Right kidney (tissue), 1 donor: ENCODE data around the gene TRPM6.
A peak's percentile ranks its signal among the peaks of the same experiment; 100 is the strongest.

Source experiments
- DNase-seq: peaks from one replicate; pipeline ENCODE4 v3.0.0-alpha.2; 2016

The TRPM6 gene

DNA sequence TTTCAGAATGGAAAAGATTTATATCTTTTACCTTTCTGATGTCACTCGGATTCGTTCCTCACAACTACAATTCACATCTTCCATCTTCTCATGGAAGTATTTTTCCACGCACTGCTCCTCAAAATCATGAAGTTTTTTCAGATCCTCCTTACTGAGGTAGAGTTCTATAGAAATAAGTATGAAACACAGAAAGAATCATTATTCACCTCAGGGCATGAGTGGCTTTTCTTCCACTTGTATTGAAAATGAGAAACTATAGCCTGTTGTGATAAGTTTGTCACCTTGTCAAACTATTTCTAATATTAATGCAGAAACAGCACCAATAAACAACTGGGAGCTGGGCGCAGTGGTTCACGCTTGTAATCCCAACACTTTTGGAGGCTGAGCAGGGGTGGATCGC lies 116.0 kb downstream of the TRPM6 start:
- DNase-seq: no peak

DNA sequence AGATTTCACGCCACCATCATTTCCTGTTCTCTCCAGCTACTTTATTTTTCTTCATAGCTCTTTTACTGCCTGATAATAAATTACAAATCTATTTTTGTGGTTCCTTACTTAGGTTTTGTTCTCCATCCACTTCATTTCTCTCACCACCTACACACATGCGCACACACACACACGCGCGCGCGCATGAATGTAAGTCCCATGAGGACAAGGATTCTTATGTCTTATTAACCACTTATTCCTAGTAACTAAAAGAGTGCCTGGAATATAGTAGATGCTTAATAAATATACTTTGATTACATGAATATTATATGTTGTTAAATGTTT lies 116.5 kb downstream of the TRPM6 start:
- no peak for DNase-seq

DNA sequence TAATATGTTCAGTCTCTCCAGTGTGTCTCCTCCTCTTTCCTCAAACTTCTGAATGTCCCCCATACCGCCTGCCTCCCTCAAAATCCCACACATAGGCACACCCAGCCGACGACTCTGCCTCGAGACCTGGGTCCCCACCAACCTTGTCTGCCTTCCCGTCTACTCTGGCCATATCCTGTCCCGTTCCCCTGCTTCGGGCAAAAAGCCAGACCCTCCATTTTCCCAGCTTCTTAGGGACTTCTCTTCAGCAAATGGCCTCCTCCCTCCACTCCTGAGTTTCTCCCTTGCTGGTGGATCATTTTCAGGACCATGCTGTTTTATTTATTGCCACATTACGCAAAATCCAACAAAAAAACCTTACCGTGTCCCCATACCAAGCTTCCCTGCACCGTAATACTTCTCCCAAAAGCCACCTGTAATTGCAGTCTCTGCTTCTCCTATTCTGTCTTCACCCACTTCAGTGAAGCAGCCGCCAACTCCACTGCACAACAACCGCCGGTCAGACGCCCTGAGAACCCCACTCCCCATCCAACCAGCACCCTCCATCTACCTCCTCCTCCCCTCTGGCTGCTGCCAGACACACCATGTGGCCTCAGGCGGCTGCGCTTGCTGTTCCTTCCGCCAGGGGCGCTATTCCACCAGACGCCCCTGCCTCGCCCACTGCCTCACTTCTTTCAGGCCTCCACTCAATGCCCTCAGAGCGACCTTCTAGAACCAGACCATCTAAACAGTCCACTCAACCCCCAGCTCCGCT lies 117.0 kb downstream of the TRPM6 start:
- no peak for DNase-seq

DNA sequence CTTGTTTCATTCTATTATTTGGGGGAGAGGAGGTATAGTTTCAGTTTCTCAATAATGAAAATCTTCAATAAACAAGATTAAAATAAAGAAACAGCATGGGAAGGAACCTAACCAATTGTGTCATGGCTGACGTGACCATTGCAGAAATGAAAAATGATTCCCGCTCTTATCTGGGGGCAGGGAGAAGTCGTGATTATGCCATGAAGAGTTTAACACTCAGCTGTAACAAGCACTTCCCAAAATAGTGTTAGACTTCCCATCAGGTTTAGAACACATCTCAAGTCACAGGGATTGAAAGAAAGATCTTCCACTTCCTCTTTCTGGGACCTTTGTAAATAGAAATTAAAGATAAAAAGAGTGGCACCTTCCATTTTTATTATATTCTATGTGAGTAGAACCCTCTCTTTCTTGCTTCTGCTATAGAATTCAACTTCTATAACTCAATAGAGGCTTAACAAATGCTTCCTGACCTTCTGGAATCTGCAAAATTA lies 122.2 kb downstream of the TRPM6 start:
- DNase-seq: no peak

DNA sequence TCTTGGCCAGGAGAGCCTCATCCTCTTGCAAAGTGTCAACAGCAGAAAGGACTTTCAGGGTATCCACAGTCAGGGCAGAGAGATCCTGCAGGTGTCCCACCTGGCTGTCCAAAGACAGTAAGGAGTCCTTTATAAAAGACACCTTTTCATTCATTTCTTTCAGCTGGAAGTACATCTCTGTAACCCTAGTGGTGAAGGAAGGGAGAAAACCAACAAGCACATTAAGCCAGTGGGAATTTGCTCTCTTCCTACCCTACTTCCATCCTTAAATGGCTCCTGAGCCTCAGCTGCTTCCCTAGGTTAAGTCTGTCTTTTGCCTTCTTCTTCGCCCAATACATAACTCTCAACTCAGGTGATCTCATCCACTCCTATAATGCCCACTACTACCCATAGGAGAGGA lies 124.8 kb downstream of the TRPM6 start:
- no peak for DNase-seq

DNA sequence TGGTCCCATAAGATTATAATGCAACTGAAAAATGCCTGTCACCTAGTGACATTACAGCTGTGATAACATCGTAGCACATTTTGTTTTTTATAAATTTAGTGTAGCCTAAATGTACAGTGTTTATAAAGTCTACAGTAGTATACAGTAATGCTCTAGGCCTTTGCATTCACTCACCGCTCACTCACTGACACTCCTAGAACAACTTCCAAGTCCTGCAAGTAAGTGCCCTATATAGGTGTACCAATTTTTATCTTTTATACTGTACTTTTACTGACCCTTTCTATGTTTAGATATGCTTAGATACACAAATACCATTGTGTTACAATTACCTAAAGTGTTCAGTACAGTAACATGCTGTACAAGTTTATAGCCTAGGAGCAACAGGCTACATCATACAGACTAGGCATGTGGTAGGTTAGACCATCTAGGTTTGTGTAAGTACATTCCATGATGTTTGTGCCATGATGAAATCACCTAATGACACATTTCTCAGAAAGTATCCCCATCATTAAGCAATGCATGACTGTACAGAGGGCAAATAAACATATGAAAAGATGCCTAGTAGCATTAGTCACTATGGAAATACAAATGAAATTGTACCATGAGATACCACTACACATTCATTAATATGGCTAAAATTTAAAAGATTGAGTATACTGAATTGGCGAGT lies 127.6 kb downstream of the TRPM6 start:
- DNase-seq: no peak

DNA sequence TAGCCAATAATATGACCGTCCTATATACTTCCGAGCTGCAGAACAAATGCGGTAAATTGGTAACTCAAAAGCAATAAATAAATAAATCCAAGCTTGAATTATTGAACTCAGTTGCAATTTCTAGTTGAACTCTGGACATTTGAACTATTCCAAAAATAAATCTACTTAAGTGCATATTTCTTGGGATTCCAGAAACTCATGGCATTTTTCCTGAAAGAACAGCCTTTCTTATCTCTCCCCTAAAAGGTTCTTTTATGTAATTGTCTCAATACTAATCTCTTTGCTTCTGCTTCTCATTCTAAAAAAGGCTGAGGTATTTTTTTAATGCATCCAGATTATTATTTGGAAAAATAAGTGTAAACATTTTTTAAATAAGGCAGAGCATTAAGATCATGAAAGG lies 131.7 kb downstream of the TRPM6 start:
- DNase-seq: no peak

DNA sequence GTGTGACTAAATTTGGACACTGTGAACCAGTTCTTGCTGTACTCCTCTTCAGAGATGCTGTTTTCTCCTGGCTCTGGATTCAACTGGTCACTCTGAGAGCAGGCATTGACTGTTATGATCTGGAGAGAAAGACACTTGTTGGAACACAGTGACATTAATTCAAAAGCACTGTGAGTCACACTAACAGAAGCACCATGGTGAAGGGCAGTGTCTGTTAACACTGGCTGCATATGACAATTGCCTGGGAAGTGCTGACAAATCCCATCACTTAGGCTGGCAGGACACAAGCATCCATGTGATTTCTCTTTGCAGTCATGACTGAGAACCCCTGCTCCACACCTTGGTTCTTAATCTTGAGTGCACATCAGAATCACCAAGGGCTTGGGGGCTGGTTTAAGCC lies 132.4 kb downstream of the TRPM6 start:
- DNase-seq: no peak

DNA sequence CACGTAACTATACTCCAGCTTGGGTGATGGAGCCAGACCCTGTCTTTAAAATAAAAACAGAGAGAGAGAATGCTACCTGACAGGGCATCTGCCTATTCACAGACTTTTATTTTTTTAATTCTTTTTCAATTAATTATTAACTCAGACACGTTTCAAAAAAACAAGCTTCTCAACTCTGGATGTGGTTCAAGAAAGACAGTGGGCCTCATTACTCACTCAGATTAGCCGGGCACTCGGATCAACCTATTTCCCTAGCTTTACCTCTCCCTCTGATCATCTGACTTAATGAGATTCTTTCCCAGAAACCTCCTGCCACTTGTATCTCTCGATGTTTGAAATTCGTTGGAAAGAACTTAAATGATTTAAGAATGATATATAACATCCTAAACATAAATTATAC lies 134.1 kb downstream of the TRPM6 start:
- DNase-seq: no peak

DNA sequence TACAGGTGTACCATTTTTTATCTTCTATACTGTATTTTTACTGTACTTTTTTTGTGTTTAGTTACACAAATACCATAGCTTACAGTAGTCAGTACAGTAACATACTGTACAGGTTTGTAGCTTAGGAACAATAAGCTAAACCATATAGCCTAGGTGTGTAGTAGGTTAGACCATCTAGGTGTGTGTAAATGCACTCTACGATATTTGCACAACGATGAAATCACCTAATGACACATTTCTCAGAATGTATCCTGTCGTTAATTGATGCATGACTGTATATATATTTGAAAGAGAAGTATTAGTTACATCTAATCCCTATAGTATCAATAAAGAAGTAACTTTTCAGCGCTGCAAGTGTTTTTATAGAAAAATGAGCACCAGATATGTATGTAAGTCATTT lies 138.8 kb downstream of the TRPM6 start:
- no peak for DNase-seq

DNA sequence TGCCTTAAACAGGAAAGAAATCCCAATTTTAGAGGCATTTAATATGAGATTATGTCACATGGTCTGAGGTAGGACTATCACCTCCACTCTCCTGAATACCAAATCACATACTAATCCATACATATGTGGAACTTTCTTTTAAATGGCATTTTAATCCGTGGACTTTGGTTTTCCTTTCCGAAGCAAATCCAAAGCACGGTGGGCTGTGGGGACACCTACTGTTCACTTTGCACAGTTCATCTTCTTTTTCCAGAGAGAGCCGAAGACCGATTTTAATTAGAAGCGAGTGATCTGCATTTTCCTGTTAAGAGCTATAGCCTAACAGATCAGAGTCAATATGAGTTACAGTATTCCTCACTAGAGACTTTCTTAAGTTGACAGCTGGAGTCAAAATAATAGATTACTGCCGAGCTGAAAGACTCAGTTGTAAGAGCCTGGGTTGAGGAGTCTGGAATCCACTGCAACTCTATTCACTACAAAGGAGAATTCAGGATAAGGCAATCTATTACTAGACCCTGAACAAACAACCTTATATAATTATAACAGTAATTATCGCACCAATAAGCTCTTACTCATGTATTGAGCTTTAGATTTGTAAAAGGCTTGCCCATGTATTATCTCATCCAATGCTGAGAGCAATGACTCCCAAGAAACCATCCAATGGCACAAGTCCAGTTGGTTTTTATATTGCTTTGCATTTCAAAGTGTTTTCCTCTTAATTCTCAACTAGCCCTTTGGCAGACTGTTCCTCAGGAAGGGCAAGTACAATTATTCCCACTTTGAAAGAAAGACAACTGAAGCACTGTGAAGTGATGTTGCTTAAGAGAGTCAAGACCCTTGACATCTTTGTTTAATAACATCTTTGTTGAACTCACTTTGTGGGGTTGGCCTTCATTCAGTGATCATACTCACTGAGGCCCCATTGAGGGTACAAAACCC lies 144.7 kb downstream of the TRPM6 start:
- peak; percentile 22 for DNase-seq

DNA sequence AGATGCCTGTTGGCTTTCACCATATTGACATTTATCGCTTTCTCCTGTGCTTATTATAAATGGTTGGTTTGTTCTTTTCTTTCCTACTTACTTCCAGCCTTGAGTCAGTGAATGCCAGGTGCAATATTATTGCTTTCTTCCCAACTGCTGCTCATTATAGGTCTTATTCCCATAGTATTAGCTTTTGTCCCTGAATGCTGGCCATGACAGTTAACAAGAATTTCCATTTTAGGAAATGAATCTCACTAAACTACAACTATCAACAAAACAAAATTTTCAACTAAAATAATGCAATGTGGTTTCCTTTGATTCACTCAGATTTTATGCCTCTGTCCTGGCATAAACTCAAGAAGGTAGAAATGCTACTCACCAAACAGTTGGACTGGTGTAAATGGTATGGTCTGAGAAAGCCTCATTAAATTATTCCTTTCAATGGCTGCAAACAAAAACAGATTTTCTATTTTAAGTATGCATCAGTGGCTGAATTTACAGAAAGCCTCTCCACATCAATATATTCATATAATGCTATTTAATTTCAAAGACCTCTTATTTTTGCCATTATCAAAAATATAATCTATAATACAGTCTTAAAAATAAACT lies 145.4 kb downstream of the TRPM6 start:
- no peak for DNase-seq

DNA sequence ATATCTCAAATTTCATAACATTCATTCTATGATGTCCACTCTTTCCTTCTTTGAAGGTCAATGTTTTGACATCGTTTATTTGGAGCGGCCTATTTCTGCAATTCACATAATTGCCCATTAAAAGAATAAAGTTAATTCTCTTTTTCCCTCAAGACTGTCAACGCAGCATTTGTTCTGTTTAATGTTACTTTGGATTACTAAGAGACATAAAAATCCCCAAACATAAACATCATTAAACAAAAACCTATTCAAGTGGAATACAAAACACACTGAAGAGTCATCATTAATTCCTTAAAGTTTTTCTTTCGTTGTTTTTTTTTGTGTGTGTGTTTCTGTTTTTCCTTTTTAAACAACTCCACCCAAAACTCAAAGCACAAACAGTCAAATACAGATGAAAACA lies 151.1 kb downstream of the TRPM6 start:
- DNase-seq: no peak

DNA sequence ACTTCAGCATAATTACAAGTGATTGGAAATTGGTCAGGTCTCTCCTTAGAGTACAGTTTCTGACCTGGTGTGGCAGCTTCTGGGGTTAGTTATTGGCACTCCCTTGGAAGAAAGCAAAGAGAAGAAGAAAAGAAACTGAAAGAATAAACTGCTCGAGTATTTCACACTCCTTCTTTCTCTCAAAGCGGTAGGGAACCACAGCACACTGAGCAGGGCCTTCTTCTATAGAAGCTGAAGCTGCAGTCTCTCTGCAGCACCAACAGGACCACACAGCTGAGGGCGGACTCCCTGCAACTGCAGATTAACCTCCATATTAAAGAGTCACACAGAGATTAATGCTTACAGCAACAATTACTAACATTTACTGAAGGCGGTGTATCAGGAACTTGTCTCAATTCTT lies 152.0 kb downstream of the TRPM6 start:
- DNase-seq: no peak

DNA sequence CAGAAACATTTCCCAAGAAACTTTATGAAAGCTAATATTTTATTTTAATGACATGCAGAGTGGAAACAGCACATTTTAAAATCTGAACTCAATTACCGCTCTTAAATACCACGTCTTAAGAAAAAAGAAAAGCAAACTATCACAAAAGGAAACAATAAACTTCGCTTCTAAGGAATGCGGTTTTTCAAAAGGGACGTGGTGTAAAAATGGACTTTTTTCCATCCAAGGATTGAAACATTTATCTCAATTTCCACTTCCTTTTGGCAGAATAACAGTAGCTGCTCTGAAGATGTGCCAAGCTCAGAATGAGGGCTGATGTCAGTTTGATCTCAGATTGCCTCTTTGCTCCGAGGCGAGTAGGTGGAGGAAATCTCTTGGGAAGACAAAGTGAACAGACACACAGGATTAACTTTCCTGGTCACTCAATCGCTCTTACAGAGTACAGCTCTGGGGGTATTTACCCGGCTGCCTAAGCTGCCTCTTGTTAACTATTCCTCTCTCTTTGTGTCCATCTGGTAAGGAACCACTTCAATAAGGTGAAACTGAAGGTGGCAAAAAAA lies 158.5 kb downstream of the TRPM6 start:
- DNase-seq: no peak

DNA sequence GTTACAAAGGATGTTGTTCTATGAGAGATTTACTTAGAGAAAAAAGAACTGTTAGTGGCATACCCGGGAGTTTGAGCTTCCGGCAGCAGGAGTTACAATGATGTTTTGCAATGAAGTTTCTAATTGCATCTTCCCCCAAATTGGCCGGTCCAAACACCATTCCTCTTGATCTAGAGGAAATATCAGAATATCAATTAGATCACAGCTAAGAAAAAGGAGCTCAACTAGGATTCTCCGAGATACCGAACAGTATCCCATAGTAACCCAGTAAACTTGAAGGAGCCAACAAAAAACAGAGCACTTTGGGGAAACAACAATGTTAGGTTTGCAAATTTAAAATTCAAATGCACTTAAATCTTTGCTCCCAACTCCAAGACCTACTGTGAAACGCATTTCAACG lies 159.5 kb downstream of the TRPM6 start:
- no peak for DNase-seq

DNA sequence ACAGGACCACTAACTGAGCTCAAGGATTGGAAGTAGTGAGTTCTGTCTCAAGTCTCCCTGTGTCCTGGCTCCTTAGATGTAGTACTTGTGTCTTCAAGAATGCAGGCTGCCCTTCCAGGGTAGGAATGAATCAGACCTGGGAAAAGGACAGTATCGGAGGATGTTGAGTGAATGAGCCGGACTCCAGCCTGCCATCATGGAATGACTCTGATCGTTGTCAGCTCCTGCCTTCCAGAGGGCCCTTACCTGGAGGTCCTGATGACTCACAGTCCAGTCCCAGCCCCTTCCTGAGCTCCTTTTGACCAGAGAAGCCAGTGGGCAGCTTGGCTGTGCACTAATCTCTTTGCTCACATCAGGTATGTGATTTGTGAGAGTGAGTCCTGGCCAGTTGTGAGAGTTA lies 161.1 kb downstream of the TRPM6 start:
- no peak for DNase-seq

DNA sequence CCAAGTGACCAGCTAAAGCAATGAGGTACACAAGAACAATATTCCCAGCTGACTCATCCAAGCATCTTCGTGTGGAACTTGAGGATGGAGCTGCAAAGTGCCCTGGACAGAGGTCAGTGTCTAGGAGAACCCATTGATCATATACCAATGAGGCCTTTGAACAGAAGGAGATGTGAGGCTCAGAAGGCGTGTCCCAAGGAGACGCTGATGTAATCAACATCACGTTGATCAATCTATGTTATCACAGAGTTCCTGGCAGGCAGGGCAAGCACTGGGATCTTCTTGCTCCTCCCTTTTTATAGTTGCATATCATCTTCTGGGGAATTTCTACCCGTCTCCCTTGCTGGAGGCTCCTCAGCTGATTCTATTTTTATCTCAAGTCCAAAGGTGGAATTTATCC lies 163.4 kb downstream of the TRPM6 start:
- DNase-seq: no peak

DNA sequence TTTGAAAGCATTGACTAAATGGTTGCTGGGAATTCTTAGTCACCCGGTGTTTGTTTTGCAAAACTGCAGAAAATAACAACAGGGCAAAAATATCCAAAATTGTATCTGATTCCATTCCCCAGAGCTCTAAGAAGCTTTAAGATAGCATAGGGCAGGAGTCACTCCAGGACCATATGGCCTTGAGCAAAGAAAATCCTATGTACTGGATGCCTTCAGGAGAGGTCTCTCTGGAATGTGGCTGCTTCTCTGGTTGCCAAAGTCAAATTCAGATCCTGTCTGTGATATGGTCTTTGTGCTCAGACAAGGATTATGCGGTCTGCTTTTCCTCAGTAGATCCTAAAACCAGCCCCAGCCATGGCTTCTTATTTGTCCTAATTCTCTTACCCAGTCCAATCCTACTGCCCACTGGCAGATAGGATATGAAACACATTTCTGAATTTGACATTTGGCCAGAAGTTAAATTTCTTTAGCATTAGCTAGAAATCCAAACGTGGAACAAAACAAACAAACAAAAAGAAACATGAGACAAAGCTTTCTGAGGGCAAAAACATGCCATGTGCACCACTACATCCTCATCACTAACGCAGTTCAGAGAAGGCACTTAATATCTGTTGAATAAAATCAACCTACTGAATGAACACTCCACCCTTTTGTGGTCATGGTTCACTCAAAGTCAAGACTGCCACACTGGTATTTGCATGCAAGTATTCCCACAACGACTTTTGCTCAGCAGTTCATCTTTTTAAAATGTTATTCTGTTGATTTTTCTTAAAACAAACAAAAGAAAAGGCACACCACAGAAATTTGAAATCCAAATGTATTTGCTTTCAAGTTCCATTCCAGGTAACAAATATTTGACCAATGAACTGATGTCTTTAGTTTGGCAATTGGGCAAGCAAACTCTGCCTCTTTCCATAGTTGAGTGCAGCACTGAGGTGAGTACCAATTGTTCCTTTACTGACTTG lies 165.7 kb downstream of the TRPM6 start:
- DNase-seq: no peak

DNA sequence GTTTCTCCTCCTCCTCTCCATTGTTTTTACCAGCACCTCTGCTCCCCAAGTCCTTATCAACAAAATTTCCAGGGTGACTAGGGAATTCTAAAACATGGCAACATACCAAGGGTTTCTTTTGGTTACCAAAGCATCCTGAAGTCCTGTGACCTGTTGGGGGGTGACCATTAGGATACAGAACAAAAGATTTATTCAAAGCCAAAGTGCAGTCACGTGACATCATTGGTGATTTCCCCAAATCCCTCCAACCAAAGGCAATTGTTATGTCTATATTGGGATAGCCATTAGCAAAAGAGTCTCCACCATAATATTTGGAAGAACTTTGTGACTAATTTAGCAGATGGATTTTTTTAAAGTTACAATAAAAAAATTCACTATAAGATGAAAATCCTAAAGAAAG lies 168.4 kb downstream of the TRPM6 start:
- DNase-seq: no peak

DNA sequence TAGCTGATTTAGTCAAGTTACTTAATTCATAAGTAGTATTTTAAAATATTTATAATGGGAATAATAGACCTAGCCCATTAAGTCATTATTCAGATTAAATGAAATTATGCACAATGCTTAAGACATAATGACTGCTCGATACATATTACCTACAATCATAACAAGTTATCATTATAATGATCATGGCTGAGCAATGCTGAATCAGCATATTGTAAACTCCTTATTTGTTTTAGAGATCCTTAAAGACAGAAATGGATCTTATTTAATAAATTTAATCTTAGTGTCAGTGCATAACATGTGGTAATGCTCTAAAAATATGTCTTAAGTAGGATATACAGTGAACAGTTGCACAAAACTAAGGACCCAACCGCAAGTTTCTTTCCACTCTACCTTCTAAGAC lies 169.0 kb downstream of the TRPM6 start:
- no peak for DNase-seq
